NCI-H345 (cell line): ENCODE results near the gene NRAS.
"Not testable (repeated sequence)": the region's sequence is repeated elsewhere in the genome, so short reads cannot be mapped to it uniquely, and the experiment has no call there.

Source experiments
- DNase-seq: peaks from one replicate; lab custom pipeline; 2025; lab: John Stamatoyannopoulos, UW

NRAS gene

GRCh38 chr1:114716304-114717170, at the start of gene NRAS:
NRAS (minus strand) TSS chr1:114716771; CDS start chr1:114716160, 611 bp downstream.
- DNase-seq: peak; percentile 95

GRCh38 chr1:114764689-114765088, 48.1 kb upstream of the NRAS start:
- no peak for DNase-seq

- DNase-seq: no peak
Measured at GRCh38 chr1:114758256-114758832, 41.8 kb upstream of the NRAS start.

GRCh38 chr1:114757455-114758255, 41.1 kb upstream of the NRAS start, which contains the start of gene CSDE1:
CSDE1 (minus strand) TSS chr1:114757984; CDS start chr1:114739890, 18,094 bp downstream.
- peak; percentile 98 for DNase-seq

GRCh38 chr1:114756949-114757454, 40.4 kb upstream of the NRAS start:
- peak; percentile 16 for DNase-seq

GRCh38 chr1:114756009-114756892, 39.7 kb upstream of the NRAS start:
- no peak for DNase-seq

GRCh38 chr1:114755006-114755931, 38.7 kb upstream of the NRAS start:
- DNase-seq: no peak

- not testable (repeated sequence) for DNase-seq
Measured at GRCh38 chr1:114753702-114754101, 37.1 kb upstream of the NRAS start.

- no peak for DNase-seq
Measured at GRCh38 chr1:114753143-114753542, 36.6 kb upstream of the NRAS start.

- peak; percentile 33 for DNase-seq
Measured at GRCh38 chr1:114750780-114751179, 34.2 kb upstream of the NRAS start.

- no peak for DNase-seq
Measured at GRCh38 chr1:114749835-114750234, 33.3 kb upstream of the NRAS start.

- DNase-seq: no peak
Measured at GRCh38 chr1:114746450-114747121, 30.0 kb upstream of the NRAS start.

GRCh38 chr1:114745291-114745690, 28.7 kb upstream of the NRAS start:
- DNase-seq: no peak

GRCh38 chr1:114741963-114742746, 25.6 kb upstream of the NRAS start:
- no peak for DNase-seq

GRCh38 chr1:114740331-114740730, 23.8 kb upstream of the NRAS start:
- DNase-seq: no peak

GRCh38 chr1:114737314-114737849, 20.8 kb upstream of the NRAS start:
- no peak for DNase-seq

GRCh38 chr1:114735479-114735878, 18.9 kb upstream of the NRAS start:
- no peak for DNase-seq

- DNase-seq: no peak
Measured at GRCh38 chr1:114729782-114730181, 13.2 kb upstream of the NRAS start.
